Left forelimb (tissue), 1 donor: ENCODE measurements around the gene RMDN2.
"Not testable (repeated sequence)": the region's sequence is repeated elsewhere in the genome, so short reads cannot be mapped to it uniquely, and the experiment has no call there.

Experiments
- DNase-seq: peaks from one replicate; pipeline ENCODE4 v3.0.0-alpha.2; 2018; ENCODE audit warnings: low spot score

The RMDN2 gene

DNA sequence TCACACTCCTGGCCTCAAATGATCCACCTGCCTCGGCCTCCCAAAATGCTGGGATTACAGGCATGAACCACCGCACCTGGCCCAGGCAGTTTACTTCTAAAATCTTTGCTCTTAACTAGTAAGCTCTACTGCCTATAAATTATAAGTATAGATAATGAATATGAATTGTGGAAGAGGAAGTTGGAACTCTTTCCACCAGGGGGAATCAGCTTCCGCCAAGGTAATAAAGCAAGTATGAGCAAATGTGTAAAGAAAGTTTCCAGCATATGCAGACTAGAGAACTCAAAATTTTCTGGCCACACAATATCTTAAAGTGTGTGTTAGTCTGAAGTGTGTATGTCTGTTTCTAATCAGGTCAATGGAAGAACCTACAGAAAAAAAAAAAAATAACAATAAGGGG lies 68.1 kb downstream of the RMDN2 start:
- DNase-seq = no peak

DNA sequence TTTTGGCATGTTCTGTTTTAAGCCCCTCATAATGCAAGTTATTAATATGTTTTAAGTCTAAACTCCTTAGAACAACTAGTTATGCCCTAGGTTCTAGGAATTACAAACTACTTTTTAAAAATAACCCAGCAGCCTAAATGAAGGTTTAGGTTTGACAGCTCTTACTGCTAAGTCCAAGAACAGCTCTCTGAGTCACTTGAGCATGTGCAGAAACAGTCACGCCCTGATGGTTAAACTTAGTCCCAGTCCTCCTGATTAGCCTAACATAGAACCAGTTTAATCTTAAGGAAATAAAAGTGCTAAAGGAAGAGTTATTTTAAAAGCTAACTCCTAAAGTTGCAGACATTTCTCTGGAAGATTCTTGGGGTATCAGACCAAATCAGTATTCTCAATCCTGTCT lies 72.5 kb downstream of the RMDN2 start:
- DNase-seq = no peak

DNA sequence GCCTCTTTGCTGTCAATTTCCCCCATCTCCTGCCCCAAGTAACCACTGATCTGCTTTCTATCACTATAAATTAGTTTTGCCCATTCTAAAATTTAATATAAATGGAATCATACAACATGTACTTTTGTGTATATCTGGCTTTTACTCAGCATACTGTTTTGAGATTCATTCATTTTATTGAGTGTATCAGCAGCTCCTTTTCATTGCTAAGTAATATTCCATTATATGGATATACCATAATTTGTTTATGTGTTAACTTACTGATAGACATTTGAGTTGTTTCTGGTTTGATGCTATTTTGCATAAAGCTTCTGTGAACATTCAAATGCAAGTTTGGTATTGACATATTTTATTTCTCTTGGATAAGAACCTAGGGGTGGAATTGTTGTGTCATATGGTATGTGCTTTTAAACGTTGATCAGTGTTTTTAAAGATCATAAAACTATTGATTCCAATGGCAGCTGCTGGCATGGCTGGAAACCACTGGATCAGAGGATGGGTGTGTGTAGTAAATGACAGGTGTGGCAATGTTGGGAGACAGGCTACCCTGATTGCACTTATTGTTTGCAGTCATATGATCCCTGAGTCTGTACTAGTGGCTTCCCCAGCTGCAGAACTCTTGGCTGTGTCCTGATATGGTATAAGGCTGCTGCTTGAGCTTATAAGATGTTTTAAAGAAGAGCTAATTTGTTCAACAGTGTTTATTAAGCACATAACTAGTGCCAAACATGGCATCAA lies 75.6 kb downstream of the RMDN2 start:
- no peak for DNase-seq

DNA sequence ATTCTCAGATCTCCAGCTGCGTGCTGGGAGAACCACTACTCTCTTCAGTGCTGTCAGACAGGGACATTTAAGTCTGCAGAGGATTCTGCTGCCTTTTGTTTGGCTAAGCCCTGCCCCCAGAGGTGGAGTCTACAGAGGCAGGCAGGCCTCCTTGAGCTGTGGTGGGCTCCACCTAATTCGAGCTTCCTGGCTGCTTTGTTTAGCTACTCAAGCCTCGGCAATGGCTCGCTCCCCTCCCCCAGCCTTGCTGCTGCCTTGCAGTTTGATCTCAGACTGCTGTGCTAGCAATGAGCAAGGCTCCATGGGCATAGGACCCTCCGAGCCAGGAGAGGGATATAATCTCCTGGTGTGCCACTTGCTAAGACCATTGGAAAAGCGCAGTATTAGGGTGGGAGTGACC lies 85.1 kb downstream of the RMDN2 start:
- DNase-seq = not testable (repeated sequence)

DNA sequence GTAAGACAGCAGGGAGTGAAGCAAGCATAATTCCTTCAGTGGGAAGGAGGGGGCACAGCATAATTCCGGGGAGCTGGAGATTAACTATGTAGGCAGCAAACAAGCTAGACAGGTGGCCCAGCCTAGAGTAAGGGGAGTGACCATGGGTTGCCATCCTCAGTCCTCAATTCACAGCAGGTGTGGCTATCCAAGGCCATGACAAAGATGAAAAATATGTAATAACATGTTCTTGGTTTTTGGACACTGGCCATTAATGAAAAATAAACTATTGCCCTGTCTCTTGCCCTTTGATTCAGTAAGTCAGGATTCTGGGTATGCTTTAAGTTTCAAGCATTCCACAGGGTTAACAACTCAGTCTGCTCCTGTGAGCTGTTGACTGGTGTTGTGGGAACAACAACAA lies 85.9 kb downstream of the RMDN2 start:
- no peak for DNase-seq

DNA sequence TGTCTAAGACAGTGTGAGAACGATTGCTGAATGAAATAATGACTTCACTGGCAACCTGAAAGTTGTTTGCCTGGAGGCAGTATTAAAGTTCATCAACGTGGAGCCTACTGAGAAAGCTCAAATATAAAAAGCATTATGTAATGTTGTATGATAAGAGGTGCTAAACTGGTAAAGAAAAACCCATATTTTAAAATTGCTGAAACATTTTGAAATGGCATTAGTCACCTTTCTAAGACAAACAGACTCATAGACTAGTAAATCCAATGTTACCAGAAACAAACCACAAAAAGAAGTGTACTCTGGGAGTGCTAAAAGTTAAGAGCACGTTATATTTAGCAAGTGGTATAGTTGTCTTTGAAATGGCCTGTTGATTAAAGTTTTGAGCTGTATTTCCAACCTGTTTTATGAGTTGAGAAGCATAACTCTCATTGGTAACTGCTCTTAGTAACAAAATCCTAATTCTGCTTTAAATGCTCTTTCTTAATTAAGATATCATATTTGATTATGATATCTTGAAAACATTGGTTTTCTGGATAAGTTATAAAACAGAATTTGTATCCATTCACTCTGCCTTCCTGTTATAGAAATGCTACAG lies 88.2 kb downstream of the RMDN2 start:
- no peak for DNase-seq

DNA sequence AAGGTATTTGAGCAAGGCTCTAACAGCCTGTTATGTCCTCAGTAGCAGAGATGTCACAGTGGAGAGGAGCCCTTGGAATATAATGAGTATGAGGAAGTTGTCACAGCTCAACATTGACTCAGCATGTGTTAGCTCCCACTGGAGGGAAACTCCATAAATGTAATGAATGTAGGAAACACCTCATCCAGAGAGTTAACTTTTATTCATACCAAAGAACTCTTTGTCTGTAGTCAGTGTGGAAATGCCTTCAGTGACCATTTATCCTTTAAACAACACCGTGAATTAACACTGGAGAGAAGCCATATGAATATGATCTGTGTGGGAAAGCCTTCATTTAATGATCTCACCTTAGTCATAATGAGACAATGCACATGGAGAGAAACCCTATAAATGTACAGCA lies 91.1 kb downstream of the RMDN2 start:
- DNase-seq = no peak

DNA sequence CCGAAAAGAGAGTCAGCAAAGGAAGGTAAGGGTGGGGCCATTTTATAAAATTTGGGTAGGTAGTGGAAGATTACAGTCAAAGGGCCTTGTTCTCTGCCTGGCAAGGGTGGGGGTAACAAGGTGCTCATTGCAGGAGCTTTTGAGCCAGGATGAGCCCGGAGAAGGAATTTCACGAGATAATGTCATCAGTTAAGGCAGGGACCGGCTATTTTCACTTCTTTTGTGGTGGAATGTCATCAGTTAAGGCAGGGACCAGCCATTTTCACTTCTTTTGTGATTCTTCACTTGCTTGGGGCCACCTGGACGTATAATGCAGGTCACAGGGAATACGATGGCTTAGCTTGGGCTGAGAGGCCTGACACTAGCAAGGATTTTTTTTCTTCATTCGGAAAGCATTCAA lies 92.7 kb downstream of the RMDN2 start:
- DNase-seq = no peak

DNA sequence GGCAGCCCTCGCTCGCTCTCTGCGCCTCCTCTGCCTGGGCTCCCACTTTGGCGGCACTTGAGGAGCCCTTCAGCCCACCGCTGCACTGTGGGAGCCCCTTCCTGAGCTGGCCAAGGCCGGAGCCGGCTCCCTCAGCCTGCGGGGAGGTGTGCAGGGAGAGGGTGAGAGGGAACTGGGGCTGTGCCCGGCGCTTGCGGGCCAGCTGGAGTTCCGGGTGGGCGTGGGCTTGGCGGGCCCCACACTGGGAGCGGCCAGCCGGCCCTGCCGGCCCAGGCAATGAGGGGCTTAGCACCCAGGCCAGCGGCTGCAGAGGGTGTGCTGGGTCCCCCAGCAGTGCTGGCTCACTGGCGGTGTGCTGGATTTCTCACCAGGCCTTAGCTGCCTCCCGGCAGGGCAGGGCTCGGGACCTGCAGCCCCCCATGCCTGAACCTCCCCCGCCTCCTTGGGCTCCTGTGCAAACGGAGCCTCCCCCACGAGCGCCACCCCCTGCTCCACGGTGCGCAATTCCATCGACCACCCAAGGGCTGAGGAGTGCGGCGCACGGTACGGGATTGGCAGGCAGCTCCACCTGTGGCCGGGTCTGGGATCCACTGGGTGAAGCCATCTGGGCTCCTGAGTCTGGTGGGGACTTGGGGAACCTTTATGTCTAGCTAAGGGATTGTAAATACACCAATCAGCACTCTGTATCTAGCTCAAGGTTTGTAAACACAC lies 95.4 kb downstream of the RMDN2 start:
- DNase-seq = not testable (repeated sequence)

DNA sequence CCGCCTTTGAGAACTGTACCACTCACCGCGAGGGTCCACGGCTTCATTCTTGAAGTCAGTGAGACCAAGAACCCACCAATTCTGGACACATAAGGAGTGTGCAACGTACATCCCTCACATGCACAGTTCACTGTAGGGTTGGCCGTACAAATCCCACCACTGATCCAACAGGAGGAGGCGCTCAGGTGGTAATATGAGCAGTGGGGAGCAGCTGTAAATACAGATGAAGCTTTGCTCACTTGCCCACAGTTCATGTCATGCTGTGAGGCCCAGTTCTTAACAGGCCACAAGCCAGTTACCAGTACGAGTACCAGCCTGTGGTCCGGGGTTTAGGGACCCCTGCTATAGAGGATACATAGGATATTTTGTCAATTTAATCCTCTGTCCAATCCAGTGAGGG lies 96.5 kb downstream of the RMDN2 start:
- no peak for DNase-seq

DNA sequence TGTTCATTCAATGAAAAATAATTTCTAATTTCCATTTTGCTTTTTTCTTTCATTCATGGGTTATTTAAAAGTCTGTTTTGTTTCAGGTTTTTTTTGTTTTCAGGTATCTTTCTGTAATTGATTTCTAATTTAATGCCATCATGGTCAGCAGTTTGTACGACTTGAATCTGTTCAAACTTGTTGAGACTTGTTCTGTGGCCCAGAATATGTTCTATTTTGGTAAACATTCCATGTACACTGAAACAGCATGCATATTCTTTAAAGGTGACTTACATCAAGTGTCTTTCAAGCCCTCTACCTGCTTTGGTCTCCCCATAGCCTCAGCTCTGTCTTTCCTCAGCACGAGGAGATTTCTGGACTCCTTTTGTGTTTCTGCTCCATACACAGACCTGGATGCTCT lies 101.8 kb downstream of the RMDN2 start:
- DNase-seq = no peak

DNA sequence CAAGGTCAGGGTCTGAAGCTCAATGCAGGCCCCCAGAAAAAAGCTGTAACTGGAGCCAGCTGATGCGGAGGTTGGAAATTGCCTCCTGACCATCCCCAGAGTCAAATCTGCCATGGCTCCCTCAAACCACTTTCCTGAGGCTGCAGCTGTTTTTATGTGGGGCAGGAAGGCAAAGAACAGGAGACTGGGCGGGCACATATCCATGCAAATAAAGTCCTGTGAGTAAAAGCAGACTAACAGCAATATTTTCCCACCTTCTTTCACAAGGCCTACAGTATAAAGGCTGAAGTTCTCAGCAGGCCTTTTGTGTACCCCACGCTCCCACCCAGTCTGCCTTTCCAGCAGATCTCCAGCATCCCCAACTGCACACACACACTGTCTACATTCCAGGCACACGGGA lies 103.7 kb downstream of the RMDN2 start:
- DNase-seq = no peak

DNA sequence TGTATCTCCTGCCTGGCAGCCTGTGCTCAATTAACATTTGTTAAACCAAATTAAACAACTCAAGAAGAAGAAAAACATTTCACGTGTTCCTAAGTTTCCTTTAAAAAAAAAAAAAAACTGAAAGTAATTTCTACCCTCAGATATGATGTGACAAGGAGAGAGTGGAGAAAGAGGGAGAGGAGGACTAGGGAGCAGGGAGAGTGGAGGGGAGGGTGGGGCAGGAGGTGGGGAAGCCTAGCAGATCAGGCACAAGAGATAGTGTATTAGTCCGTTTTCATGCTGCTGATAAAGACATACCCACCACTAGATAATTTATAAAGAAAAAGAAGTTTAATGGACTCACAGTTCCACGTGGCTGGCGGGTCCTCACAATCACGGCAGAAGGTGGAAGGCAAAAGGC lies 104.4 kb downstream of the RMDN2 start:
- DNase-seq = no peak

DNA sequence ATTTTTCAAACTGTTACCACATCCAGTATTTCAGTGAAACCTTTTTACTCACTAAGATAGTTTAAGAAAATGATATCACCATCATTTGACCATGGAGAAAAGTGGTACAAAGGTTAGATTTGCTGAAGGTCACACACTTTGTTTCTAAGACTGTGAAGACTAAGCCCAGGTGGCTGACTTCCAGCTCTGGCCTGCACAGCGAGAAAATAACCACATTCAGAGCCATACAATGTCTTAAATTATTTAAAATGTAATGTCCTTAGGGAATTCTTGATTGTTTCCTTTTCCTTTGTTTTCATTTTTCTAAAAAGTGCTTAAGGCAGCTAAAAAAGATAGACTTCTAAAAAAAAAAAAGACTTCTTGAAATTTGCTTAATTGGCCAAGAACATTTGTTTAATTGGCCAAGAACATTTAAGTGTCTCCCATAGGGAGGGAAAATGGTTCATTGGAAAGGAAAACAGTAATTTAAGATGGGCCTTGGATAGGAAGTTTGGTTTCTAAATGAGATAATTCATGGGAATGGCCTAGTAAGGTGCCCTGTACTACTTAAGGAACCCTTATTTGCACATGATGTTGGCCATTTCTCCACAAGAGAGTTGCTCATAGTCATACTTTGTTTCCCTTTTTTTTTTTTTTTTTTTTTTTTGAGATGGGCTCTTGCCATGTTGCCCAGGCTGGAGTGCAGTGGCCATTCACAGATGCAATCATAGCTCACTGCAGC lies 105.7 kb downstream of the RMDN2 start:
- DNase-seq = no peak

DNA sequence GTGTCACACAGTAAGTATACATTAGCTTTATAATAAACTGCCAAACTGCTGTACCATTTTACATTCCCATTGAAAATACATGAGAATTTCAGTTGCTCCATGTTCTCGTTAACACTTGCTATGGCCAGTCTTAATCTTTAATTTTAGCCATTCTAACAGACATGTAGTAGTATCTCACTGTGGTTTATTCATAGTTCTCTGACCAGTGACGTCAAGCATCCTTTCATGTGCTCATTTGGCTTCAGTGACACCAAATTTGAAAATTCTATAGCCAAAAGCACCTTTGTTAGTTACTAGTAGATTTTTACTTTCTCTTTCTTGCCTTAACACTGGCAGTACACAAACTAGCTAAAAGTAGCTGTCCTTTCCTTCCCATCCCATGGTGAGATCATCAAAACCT lies 107.9 kb downstream of the RMDN2 start:
- DNase-seq = no peak

DNA sequence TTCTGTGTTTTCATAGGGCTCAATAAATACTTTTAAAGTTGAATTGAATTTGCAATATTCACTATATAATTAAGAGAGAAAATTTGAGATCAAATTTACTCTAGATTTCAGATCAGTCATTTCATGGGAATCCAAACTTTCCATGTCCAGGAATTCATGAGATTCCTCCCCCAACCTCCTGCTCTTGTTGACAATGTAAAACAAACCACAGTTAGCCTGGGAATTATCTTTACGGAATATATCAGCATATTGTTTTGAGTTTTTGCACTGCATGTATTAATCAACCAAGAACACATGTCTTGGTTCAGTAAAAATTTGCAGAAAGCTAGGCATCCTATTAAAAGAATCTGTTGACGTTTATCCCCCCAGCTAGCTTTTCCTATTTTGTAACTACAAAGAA lies 108.6 kb downstream of the RMDN2 start:
- DNase-seq = no peak

DNA sequence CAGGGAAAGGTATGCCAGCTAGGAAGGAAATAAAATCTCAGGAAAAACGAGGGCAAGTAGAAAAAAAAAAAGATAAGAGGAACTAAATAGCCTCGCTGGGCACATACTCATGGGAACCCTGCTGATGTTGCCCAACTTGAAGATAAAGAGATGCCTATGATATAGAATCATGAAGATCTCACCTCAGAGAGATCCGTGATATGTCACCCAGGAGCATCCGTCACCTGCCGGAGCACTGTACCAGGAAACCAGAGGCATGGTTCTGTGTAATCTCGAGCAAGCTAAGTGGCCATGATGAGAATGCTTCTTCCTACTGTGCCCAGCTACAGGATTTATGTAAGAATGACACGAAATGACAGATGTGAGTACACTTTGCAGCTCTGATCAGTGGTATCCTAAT lies 110.9 kb downstream of the RMDN2 start:
- no peak for DNase-seq

DNA sequence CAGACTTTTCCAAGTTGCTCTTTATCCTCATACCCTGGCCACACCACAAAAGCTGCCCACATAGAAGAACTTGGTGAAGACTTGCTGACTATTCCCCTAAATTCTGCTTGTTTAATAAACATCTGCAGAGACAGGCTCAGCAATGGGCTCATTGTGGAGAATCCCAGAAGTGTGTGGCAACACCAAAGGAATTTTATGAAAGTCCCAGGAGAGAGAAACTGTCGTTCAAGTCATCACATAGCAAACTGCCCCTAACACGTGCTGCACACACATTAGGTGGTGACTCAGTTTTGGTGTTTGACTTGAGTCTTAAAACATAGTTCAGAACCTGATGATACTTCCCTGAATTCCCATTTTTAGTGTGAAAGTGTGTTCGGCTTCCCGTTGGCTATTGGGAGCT lies 112.2 kb downstream of the RMDN2 start:
- DNase-seq = no peak

DNA sequence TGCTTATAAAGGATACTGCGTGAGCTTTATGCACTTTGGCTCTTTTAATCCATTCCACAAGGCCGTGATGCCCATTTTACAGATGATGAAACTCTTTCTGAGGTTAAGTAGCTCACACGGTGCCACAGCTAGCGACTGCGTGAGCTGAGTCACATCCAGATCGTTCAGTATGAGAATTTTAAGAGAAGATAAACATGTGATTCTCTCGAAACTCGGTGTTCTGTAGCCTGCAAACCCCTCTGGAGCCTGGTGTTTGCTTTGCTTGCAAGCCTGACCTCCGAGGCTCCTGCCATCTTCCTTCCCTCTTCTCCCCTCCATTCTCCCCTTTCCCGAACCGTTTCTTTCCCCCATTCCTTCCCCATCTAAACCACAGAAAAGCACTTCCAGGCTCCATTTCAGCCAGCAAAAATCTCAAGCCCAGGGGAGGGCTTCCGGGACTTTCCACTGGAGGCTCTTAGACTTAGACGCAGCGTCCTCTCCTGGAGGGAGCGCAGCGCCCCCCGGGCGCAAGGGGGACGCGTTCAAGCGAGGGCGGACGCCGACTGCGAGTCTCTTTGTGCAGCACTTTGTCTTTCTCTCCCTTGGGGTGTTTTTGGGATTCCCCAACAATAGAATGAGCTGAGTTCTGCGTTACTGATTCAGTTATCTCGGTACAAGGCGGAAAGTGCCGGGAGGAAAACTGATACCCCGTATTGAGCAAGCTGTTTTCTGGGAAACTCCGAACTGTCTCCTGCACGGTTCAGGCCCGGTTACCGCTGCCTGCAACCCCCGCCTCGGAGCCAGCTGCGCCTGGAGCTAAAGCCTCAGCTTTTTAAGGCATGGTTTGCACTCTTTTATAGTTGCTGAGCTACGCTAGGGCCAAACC lies 112.9 kb downstream of the RMDN2 start:
- no peak for DNase-seq

DNA sequence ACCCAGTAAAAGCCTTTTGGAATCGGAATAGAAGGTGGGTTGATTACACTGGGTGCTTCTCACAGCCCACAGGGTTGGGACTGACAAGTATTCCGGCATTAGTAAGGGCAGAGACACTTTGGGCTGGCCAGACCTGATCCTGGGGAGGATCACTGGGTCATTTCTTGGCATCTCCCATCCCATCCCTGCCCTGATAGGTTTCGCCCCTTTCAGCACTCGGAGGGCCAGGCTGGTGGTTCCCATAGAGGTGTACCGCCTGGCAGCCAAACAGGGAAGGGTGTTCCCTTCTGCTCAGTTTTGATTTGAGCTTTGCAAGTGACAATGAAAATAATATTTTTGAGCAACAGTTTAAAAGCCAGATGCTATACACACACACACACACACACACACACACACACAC lies 113.6 kb downstream of the RMDN2 start:
- no peak for DNase-seq

DNA sequence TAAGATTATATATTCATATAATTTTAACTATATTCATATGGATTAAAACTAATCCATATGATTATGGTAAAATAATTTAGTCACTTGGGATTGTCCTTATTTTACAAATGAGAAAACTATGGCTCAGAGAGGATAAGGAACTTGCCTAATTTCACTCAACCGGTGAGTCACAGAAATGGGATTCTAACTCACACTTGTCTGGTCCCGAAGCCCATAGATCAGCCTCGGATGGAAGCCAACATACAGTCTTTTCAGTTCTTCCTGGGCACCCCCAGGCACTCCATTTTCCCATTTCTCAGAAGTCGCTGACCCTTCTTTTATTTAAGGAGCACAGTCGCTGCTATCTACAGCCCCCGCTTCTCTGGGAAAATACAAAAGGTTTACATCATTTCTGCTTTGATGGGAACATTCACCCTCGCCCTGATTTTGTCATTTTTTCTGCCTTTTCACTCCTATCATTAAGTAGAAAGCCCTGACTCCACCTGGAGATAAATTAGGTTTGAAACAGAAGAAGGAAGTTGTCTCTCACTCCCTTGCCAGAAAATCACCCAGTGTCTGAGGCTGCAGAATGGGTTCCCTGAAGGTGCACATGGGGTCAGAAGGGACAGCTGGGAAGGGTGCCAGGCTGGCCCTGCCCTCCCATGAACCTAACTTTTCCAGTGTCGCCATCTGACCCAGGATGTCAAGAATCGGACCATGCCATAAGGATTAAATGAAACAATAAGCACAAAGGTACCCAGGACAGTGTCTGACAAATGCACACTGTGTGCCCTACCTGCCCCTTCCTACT lies 114.2 kb downstream of the RMDN2 start:
- DNase-seq = no peak
